Fibroblast of villous mesenchyme (primary cell): ENCODE measurements around the gene MGA. TPM values are rescaled to one million over a fixed set of nuclear protein-coding genes. Genes with fewer than 3 reads are reported as not detected.

Source experiments
- DNase-seq: peaks from one replicate; pipeline ENCODE4 v3.0.0-alpha.2; 2010; ENCODE audit warnings: low read depth
- H3K4me3 ChIP-seq: 2 replicates; pipeline ENCODE4 v1.5.1; 2011; ENCODE audit warnings: low read depth, mild to moderate bottlenecking, low read length
- CTCF ChIP-seq: IDR thresholded peaks from 2 replicates; pipeline ENCODE4 v1.5.1; 2012; ENCODE audit warnings: low read depth, mild to moderate bottlenecking, low read length; ENCODE audit not compliant: insufficient read depth
- total RNA-seq: library from RNA; depleted of rRNA; stranded (reverse); fragments of >200 nt; gene quantifications from 2 replicates; pipeline ENCODE4 v1.2.3, GENCODE V29; 2012

MGA gene
- total RNA-seq, 1 donor, result 41.5 TPM

DNA sequence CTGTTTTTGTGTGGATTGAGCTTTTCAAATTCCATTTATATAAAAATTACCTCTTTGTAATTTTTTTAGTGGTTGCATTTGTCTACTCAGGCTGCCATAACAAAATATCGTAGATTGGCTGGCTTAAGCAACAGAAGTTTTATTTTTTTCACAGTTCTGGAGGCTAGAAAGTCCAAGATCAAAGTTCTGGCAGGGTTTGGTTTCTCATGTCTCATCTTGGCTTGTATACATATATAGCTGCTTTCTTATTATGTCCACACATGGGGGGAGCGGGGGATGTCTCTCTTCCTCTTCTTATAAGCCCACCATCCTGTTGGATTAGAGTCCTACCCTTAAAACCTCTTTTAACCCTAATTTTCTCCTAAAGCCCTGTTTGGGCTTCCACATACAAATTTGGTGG is 28.5 kb downstream of the MGA start:
- DNase-seq, result no peak
- H3K4me3 ChIP-seq, result no peak overlapping the region
- TF ChIP-seq CTCF, result no peak

DNA sequence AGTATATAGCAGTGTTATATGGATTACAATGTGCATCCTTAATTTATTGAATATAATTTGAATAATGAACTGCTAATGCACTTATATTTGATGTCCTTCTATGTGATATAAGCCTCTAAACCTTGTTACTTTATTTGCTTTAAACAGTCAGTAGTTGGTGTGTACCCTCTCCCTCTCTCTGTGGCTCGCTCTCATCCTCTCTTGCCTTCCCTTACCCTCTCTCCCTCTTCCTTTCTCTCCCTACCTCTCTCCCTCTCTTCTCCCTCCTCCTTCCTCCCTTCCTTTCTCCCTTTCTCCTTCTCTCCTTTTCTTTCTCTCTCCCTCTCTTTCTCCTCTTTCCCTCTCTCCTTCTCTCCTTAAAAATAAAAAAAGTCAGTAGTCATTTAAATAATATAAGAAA is 28.9 kb downstream of the MGA start:
- TF ChIP-seq CTCF, result no peak
- no peak overlapping the region for H3K4me3 ChIP-seq
- no peak for DNase-seq

- no peak for TF ChIP-seq CTCF
- H3K4me3 ChIP-seq, result no peak overlapping the region
- DNase-seq, result peak; percentile 35
Measured at GRCh38 chr15:41689834-41690233, 29.6 kb downstream of the MGA start.

- DNase-seq, result no peak
- H3K4me3 ChIP-seq, result no peak overlapping the region
- no peak for TF ChIP-seq CTCF
Measured at GRCh38 chr15:41690636-41691035, 30.4 kb downstream of the MGA start.

DNA sequence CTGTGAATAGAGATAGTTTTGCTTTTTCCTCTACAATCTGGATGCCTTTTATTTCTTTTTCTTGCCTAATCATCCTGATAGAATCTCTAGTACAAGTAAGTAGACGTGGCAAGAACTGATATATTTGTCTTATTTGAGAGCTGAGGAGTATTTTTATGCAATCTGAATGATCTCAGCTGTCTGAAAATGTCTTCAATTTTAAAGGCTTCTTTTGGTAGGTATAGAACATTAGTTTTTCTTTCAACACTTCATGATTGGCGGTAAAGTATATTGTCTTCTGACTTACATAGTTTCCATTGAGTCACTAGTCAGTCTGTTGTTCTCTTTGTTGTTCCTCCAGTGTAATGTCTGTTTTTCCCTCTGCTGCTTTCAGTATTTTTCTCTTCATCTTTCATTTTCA is 31.3 kb downstream of the MGA start:
- DNase-seq, result peak; percentile 20
- TF ChIP-seq CTCF, result no peak
- H3K4me3 ChIP-seq, result no peak overlapping the region

DNA sequence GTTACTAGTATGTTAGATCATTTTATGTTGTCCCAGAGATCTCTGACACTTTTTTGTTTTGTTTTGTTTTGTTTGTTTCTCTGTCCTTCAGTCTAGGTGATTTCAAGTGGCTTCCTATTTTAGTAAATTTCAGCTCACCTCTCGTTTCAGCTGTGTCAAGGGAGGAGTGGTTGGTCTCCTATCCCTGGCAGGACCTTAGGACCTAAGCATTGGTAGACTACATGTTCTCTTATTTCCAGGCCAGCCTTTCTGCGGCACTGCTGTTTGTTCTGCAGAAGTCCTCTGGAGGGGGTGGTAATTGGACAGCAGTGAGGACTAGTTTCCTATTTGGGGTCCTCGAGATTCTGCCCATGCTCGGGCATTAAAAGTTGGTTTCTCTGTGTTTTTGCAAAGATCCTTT is 31.8 kb downstream of the MGA start:
- no peak for DNase-seq

More for the DNA sequence above, 31.8 kb downstream of the MGA start:
- H3K4me3 ChIP-seq, result no peak overlapping the region
- no peak for TF ChIP-seq CTCF
